ENCODE results near the gene MED29.
"Not testable (repeated sequence)": the region's sequence is repeated elsewhere in the genome, so short reads cannot be mapped to it uniquely, and the experiment has no call there.

MED29 gene

DNA sequence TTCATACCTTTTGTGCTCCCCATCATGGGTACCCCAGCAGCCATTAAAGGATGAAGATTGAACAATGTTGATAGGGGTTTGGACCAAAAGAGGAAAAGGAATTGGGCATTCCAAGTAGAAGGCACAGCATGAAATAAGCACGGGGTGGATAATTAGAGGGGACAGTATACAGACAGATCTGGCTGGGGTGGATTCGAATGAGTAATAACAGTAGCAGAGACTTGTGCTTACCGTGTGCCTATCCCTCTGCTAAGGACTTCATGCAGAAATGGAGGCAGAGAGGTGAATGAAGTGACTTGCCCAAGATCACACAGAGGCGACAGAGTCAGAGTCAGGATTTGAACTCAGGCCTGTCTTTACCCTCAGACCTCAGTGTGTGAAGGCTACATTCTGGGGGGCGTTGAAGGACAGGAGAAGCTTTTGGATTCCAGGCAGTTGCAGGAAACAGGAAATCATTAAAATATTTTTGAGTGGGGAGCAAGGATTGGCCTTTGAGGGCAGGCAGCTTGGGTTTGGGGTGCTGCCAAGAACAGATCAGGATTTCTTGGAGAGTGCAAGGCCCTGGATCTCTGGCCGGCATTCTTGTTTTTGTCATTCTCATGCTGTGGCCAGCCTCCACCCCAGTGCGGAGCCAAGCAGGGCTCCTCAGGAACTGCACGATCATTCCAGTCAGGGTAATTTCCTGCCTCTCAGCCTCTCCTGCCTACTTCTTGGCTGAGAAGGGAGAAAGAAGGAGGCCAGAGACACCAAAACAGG is 19.0 kb upstream of the MED29 start:
- no peak for DNase-seq

DNA sequence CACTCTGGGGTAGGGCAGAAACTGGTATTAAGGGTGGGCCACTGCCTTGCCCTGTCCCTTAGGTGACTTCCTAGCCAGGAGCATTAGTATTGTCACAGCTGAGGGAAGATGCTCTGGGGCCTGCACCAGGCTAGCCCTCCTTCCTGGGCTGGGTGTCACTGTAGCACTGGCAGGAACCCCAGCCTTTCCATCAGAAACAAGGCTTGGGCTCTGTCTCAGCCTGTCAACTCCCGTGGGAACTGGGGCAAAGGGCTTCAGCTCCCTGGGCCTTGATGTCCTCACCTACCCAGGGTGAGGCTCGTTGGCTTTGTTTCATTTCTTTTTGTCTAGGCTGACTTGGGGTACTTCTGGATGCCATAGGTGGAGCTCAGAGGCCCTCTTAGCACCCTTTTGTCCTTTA is 18.2 kb upstream of the MED29 start:
- DNase-seq: no peak

DNA sequence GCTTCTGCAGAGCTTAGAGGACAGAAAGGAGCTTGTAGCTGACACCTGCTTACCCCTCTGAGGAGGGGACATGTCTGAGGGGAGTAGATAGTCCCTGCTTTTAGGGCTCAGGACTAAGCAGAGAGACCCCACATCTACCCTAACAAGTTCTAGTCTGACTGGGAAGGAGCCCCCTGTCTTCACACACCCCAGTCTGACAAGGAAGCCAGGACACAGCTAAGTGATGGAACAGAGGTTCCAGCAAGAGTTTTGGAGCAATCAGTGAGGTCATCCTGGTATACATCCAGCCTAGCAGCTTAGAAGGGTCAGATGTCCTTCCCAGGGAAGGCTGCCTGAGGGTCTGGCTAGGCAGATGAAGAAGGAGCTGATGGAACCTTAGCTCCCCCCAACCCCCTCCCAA is 15.2 kb upstream of the MED29 start:
- no peak for DNase-seq

DNA sequence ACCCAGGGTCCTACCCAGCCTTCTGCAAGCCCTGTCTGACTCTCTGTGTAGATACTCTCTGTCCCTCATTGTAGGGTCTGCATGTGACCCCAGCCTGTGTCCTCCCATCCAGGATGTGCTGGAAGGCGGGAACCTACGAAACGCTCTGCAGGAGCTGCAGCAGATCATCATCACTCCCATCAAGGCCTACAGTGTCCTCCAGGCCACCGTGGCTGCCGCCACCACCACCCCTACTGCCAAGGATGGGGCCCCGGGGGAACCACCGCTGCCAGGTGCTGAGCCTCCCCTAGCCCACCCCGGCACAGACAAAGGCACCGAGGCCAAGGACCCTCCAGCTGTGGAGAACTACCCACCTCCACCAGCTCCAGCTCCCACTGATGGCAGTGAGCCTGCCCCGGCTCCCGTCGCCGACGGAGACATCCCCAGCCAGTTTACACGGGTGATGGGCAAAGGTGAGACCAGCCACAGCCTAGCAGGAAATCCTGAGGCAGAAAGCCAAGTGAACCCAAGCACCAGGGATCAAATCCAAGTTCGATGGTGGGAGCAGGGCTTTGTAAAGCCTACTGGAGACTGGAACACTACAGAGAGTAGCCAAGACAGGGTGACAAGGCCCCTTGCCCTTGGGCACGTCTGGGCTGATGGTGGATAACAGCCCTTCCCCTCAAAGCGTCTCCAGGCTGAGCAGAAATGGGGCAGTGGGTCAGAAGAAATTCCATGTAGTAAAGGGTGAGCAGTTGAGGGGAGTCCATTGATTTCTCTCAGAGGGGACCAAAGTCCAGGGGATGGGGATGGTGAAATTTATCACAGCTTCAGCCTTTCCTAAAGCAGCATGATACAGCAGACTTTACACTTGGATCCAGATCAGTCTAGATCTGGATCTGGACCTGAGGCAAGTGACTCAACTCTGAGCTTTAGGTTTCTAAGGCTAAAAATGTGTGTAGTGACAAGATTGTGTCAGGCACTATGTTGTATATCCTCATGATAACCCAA is 13.5 kb upstream of the MED29 start:
- DNase-seq: no peak

DNA sequence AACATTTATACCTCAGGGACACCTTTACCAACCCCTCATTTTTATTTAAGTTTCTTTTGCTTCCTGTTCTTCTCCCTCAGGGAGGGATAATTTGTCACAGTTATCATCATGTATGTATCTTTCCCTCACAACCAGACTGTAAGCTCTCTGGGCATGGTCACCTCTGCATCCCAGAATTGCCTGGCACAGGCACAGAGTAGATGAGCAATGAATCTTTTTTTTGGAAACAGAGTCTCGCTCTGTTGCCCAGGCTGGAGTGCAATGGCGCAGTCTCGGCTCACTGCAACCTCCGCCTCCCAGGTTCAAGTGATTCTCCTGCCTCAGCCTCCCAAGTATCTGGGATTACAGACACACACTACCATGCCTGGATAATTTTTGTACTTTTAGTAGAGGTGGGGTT is 11.8 kb upstream of the MED29 start:
- DNase-seq: not testable (repeated sequence)

DNA sequence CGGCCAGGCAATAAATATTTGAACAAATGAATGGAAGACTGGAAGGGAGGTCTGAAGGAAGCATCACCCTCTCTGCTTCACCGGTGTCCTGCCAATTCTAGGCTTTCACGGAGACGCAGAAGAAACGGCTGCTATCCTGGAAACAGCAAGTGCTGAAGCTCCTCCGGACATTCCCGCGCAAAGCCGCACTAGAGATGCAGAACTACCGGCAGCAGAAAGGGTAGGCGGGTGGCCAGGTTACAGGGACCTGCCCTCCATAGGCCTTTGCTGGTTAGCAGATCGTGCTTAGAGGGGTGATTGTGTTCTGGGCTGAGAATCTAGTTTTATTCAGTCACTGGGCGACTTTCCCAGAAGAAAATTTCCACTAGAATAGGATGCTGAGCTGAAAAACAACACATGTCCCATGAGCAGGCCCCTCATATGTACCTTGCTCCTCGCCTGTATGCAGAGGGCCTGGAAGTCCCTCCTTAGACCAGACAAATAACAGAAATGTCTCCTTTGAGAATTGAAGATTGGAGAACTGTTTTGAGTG is 11.2 kb upstream of the MED29 start:
- no peak for DNase-seq

DNA sequence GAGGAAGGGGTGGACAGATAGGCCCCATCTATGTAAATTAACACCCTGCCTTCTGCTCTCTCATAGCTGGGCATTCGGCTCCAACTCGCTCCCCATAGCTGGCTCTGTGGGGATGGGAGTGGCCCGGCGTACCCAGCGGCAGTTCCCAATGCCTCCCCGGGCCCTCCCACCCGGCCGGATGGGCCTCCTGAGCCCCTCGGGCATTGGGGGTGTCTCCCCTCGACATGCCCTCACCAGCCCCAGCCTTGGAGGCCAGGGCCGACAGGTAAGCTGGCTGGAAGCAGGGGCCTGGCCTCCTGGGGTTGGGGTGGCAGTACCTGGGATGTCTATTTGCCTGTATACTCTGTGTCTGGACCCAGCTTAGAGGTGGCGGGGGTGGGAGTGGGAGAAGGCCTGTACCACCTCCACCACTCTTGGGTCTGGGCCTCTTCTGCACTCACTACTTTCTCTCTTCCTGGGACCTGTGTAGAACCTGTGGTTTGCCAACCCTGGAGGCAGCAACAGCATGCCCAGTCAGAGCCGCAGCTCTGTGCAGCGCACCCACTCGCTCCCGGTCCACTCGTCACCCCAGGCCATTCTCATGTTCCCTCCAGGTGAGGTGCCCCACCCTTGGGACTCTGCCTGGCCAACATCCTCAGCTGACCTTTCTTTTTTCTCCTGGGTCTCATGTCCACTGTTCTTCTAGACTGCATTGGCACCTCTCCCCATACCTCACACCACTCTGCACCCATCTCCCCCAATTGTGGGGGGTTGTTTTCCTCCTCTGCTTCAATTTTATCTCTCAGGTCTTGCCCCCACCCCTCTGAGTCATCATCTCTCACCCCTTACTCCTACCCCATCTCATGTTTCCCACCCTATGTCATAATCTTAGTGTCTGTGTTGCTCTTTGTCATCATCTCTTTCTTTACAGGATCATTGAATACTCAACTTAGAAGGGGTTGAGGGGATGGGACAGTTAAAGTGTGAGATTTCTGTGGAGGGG is 10.4 kb upstream of the MED29 start:
- no peak for DNase-seq

DNA sequence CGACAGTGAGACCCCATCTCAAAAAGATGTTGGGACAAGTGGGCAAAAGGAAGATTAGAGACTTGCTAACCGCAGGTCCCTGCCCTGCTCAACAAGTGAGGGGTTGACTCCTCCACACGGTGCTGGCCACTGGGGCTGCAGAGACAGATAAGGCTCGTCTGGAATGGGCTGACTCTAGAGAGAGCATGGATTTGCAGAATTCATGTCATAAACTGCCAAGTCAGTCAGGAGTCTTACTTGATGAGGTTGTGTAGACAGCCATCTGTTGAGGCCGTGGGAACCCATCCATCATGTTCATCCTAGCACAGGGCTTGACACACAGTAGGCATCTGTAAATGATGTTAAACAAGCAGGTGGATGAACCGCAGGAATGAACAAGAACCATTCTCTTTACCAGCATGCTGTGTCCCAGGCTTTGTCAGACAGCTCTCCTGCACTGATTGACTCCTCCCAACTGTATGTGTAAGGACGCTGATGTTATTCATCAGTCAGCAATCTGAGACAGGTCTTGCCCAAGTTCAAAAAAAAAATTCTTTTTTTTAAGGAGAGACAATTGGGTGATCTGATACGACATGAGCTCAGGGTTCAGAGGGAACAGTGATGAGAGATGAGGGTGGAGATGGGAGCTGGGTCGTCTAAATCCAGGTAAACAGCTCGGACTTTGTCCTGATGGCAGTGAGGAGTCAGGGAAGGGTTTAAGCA is 9.1 kb upstream of the MED29 start:
- no peak for DNase-seq

DNA sequence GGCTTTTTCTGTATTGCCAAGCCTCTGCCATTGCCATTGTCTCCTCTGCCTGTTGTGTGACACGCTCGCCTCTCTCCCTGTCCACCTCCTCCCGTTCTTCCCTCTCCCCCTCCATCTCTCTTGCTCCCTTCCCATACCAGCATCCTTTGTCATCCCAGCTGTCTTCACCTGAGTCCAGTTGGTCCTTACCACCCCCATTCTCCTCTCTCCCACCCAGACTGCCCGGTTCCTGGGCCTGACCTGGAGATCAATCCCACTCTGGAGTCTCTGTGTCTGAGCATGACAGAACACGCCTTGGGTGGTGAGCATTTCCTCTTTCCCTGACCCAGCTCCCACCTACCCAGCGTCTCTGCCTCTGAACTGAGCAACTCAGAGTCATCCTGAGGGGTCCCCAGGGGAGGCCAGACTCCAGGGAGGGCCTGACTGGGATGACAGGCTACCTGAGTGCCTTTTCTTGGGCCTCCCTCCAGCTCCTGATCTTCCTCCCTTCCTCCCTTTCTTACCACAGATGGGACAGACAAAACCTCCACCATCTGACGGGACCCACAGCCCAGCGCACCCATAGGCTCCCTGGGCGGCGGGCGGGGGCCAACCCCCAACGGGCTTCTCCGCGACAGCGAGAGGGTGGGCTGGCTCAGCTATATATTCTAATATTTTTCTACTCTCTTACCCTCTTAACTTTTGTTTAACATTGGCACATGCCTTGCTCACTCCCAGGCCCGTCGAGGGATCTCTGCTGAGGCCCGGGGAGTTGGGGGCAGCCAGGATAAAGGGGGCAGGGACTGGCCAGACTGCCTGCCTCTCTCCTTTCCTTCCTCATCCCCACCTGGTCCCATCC is 8.0 kb upstream of the MED29 start:
- no peak for DNase-seq

DNA sequence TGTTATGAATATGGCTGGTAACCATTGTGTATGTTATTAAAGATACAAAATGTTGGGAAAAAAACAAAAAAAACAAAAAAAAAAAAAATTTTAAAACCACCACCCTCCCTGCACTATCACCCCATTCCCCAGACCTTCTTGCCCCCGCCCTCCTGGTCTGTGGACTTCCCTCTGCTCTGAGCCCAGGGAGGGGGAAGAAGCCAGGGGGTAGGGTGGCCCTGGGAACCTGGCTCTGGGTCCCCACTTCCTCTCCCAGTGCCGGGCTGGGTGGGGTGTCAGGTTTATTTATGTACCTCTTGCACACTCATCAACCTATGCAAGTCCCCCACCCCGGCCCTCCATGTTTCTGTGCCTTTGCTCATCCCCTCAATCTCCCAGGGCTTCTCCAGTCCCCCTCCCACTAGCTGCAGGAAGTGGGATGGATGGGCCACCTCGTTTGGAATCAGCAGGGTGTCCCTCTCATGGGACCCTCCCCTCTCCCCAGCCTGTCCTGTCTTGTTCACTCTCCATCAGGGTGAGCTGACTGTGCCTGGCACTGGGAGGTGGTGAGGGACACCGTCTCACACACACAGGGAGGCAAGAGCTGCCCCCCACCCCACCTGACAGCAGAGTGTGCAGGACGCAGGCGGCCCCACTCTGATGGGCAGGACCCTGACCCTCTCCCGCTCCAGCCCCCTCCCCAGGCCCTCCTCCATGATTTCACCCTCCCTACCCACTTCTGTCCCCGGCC is 6.2 kb upstream of the MED29 start:
- no peak for DNase-seq

DNA sequence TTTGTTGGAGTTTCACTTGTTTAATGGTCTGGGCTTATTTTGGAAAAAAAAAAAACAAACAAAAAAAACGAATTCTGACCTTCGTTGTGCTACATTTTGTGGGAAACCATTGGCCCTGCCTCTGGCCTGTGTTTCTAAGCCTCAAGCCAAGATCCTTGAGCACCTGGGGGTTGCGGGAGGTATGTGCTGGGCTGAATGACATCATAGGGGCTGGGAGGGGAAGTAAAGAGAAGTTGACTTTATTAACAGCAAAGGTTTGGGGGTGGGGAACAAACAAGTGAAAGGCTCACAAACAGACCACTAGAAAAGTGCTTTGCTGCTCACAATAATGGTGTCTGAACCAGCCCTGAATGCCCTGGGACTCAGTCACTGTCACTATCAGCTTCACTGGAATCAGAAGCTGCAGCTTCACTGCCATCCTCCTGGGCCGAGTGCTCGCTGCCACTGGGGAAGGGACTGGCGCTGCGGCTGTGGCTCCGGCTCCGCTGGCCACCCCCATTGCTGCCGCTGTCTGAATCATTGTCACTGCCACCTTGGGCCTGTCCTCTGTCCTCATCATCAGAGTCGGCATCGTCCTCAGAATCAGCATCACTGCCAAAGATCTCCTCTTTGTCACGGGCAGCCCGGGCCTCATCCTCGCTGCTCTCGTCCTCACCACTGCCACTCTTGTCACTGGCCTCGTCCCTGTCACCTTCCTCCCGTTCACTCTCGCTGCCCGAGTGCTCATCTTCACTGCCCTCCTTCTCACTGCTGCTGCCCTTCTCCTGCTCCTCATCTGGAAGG is 5.4 kb upstream of the MED29 start:
- DNase-seq: no peak

DNA sequence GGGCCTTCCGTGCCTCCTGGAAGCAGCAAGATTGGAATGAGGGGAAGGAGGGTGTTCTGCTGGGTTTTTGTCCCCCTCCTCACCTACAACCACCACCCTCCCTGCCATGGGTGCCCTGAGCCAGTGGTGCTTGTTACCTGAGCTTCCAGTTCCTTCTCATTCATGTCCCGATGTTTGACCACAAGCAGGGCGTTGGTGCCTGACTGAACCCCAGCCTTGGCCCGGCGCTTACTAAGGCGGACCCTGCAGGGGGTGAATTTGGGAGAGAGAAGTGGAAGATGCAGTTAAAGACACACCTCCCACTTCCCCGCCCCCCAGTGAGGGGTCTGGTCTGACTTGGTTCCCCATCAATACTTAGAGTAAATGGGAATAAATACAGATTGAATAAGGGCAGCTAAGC is 4.6 kb upstream of the MED29 start:
- DNase-seq: no peak

DNA sequence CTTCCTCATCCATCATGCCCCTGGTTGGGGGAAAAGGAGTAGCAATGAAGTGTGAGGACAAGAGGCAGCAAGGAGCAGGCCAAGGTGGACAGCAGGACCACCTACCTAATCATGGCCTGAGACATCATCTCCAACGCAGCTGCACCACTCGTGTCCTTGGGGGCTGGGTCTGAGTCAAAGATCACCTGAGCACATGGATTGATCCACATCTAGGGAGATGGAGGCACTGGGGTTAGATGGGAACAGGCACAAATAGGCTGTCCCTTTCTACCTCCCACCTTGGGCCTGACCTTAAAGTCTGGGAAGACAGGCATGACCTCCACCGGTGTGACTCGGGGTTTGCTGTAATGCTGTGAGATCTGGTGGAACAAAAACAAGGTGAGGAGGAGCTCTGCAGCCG is 2.5 kb upstream of the MED29 start:
- DNase-seq: no peak

DNA sequence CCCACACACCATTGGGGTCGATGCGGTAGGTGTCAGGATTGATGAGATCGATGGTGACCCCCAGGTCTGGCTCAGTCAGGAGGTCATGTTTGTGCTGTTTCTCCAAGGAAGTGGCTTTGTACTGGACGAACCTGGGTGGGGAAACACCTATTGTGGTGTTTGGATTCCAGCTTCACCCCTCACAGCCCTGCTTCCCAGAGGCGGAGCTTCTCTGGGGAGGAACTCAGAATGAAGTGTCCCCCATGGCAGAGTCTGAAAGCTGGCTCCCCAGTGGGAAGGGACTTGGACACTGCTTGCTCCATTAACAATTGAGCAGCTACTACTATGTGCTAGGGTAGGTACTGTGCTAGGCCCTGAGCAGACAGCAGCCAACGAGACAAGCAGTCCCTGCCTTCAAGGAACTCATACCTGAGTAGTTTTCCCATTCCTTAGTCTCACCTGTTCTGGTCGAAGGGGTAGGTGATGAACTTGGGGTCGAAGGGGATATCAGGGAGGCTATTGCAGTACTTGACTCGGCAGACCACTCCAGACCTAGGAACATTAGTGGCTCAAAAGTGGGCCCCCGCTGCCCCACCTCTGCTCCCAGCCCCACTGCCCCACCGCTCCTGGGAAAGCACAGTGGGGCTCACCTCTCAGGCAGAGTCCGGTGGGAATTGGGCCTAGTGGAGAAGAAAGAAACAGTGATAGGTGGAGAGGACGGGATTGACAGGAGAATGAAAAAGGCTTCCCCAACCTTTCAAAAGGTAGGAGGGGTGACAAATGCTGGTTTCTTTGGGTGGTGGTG is 1.4 kb upstream of the MED29 start:
- no peak for DNase-seq

DNA sequence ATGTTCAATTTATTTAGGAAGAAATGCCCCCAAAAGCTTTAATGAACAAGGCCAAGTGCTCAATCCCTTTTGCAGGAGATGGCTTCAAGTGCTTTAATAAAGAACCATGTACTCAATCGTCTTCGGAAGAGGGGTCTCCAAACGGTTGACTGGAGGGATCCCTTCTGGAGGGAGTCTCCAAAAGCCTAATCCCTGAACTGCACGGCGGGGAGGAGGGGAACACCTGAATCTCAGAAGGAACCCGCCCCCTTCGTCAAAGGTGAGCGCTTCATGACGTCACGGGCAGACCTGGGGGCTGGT is 777 bp upstream of the MED29 start:
- DNase-seq: no peak

DNA sequence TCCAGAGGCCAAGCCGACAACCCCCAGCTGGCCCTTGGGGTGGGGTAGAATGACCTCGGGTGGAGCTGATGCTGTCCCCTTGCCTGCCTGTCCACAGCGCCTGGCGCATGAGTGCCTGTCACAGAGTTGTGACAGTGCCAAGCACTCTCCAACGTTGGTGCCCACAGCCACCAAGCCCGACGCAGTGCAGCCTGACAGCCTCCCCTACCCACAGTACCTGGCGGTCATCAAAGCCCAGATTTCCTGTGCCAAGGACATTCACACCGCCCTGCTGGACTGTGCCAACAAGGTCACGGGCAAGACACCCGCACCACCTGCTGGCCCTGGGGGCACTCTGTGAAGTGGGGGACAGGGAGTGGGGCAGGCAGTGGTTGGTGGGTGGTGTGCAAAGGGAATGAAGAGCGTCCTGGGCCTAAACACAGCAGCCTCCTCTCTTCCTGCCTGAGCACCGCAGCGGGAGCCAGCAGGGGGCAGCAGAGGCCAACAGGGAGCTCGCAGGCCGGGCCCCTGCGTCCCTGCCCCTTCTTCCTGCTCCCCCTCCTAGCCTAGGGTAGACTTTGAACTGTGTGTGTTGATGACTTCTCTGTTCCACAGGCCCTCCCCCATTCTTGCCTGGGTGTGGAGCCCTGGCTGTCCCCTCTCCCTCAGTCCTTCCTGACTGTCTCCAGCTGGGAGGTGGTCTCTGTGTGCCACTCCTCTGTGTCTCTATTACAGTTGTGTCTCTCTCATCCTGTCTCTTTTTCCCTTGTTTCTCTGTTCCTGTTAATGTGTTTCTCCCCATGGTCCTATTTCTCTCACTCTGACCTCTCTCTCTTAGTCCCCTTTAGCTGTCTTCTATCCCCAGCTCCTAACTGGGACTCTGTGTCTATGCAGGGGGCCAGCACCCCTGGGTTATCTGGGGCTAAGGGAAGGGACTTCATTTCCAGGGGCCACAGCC is 6.5 kb downstream of the MED29 start:
- DNase-seq: peak; percentile 41

DNA sequence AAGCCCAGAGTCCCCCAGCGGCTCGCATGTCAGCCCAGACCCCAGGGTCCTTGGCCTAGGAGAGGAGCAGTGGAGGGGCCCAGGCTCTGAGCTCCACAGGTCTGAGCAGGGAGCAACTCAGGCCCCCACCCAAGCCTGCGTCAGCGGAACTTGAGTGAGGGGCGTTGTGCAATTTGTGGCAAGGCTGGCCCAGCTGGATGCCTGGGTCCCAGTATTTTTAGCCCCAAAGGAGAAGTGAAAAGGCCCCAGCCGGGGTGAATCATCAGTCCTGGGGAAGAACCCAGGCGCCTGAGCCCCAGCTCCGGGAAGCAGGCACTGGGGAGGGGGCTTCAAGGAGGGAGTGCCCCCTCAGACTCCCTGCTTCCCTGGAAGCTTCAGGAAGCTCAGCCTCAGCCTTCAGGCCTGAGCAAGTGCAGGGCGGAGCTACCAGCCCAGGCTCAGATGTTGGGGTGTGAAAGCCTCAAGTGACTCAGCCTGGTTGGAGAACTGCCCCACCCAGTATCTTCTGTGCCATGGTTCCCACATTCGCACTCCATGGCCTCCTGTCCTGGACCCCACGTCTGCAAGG is 7.2 kb downstream of the MED29 start:
- DNase-seq: no peak

All from NCI-H1436 treated with DMSO at 0.1 percent for 48 hours (cell line).